Measurements from ENCODE around the gene PPP1R1B.

DNA sequence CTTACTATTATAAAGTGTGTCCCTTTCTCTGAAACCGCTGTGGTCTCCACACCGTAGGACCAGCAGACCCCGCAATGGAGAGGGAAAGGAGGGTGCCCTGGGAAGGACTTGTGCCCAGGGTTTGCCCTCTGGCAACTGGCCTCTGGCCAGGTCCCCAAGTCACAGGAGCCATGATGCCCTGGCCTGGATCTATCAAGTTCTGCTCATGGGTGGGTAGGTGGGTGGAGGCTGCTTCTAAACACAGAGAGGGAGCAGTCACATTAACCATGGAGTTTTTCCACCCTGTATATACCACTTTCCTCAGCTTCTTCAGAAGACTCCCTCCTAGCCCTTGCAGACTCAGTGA lies 9.7 kb upstream of the PPP1R1B start:
- TF ChIP-seq CTCF (conservative IDR thresholded peaks at IDR 0.05; ENCODE audit: low read length) (no peak), EZH2phosphoT487 (IDR thresholded peaks at IDR 0.05; ENCODE audit: borderline replicate concordance, low read depth, low read length) (no peak)

All from OCI-LY7 (cell line).